Ovary (tissue), 9 donors: ENCODE measurements around the gene LYPD8. TPM values are rescaled to one million over a fixed set of nuclear protein-coding genes. Genes with fewer than 3 reads are reported as not detected.
"Not testable (repeated sequence)": the region's sequence is repeated elsewhere in the genome, so short reads cannot be mapped to it uniquely, and the experiment has no call there.

Experiments
- DNase-seq, 5 donors: peaks; one replicate each; pipeline ENCODE4 v3.0.0-alpha.2; 2019 to 2020
- H3K27ac ChIP-seq, 2 donors: fragments of 200-600 bp; one replicate each; pipeline versions ENCODE4 v1.5.1 to v1.8.0; 2019 to 2022
- H3K27me3 ChIP-seq: fragments of 200-600 bp; one replicate; pipeline ENCODE4 v1.8.0; 2022
- H3K36me3 ChIP-seq: fragments of 200-600 bp; sonication (generic); one replicate; pipeline ENCODE4 v1.5.1; 2019
- H3K4me1 ChIP-seq: one replicate; pipeline ENCODE4 v1.8.1; 2013; ENCODE audit warnings: mild to moderate bottlenecking, moderate library complexity; ENCODE audit not compliant: insufficient read depth
- H3K4me3 ChIP-seq: fragments of 200-600 bp; sonication (generic); one replicate; pipeline ENCODE4 v1.5.1; 2017
- H3K9me3 ChIP-seq, 2 donors: fragments of 200-600 bp in 1 of 2; sonication (generic) in 1 of 2; one replicate each; pipeline versions ENCODE4 v1.5.1 to v1.8.1; 2013 to 2019; ENCODE audit warnings: mild to moderate bottlenecking in 1 of 2, moderate library complexity in 1 of 2
- EP300 ChIP-seq: sonication (generic); formaldehyde crosslinking; IDR thresholded peaks from one replicate; pipeline ENCODE4 v1.6.1; 2017; ENCODE audit warnings: antibody characterized with exemption
- POLR2A ChIP-seq: fragments of 450-650 bp; IDR thresholded peaks from one replicate; pipeline ENCODE4 v1.6.1; 2017; ENCODE audit warnings: antibody characterized with exemption, mild to moderate bottlenecking, moderate library complexity
- WGBS, 3 donors: extraction: QIAGEN DNeasy Blood & Tissue Kit in 1 of 3; methylation state at CpG; one replicate each; pipeline versions ENCODE4 v1.1.5 to v1.1.7; 2013 to 2017; 5-methylcytosine and 5-hydroxymethylcytosine counted together
- intact Hi-C, 4 donors: fragments of 100-400 bp; cut with DNase I; formaldehyde crosslinking; loops; one replicate each; pipeline versions ENCODE4 v1.11.0 to v1.15.1; 2022 to 2023
- polyA plus RNA-seq, 2 donors: library from polyadenylated mRNA; stranded (reverse); fragments of 200-250 nt in 1 of 2; fragments of 350-450 nt in 1 of 2; fragmentation: Illumina TruSeq in 1 of 2; extraction: RNeasy Lipid Tissue Mini Kit (QIAGEN cat#74804) in 1 of 2; gene quantifications; one replicate each; pipeline ENCODE4 v1.2.3, GENCODE V29; 2013 to 2014
- total RNA-seq, 7 donors: library from RNA; depleted of rRNA in 2 of 7; stranded (reverse); fragments of >200 nt in 2 of 7; fragmentation: NEBNext Ultra II Directional in 3 of 7; extraction: Animal tissue kit (Norgen Biotek cat#: 25700) in 3 of 7; gene quantifications; one replicate each; pipeline versions ENCODE4 v1.1.0 to v1.2.4, GENCODE V29; 2016 to 2023
- TF ChIP-seq, protein P1 (sequence below), 3 donors: fragments of 450-650 bp in 2 of 3; fragments of 200-600 bp in 1 of 3; IDR thresholded peaks; one replicate each; pipeline versions ENCODE4 v1.5.1 to v1.8.0; 2016 to 2022; ENCODE audit warnings: antibody characterized with exemption in 3 of 3, mild to moderate bottlenecking in 1 of 3
- donor health status: DM: no; HTN: no; CAD: no; lungs with moderate emphysema.
- donor health status: DM: no; HTN: no; CAD: no.
- donor health status: Bipolar disorder and iron deficiency.
- donor health status: DM: yes; HTN: yes; CAD: no.
- donor health status: DM: no; HTN: no; CAD: no.
- donor health status: DM: yes; HTN: yes; CAD: no.

LYPD8 gene
- total and polyA plus RNA-seq, 9 donors = 0.24 TPM; not detected in 8

DNA sequence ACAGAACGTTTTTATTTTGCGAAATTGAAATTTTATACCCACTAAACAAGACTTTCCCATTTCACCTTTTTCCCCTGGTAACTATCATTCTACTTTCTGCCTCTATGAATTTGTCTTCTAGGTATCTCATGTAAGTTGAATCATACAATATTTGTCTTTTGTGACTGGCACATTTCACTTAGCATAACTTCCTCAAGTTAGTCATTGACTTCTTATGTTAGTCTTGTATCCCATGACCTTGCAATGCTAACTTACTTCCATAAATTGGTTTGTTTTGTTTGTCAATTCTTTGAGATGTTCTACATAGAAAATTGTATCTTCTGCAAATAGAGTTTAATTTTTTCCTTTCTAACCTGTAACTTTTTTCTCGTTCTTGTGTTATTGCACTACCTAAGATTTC lies 43.2 kb upstream of the LYPD8 start:
- H3K9me3 ChIP-seq = no peaks in the 10 kb centered on the region
- no peaks in the 10 kb centered on the region for H3K36me3 ChIP-seq
- H3K27me3 ChIP-seq = no peaks in the 10 kb centered on the region
- TF ChIP-seq EP300 = no peak
- no peak for TF ChIP-seq POLR2A
- TF ChIP-seq, protein P1, sequence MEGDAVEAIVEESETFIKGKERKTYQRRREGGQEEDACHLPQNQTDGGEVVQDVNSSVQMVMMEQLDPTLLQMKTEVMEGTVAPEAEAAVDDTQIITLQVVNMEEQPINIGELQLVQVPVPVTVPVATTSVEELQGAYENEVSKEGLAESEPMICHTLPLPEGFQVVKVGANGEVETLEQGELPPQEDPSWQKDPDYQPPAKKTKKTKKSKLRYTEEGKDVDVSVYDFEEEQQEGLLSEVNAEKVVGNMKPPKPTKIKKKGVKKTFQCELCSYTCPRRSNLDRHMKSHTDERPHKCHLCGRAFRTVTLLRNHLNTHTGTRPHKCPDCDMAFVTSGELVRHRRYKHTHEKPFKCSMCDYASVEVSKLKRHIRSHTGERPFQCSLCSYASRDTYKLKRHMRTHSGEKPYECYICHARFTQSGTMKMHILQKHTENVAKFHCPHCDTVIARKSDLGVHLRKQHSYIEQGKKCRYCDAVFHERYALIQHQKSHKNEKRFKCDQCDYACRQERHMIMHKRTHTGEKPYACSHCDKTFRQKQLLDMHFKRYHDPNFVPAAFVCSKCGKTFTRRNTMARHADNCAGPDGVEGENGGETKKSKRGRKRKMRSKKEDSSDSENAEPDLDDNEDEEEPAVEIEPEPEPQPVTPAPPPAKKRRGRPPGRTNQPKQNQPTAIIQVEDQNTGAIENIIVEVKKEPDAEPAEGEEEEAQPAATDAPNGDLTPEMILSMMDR (IDR thresholded peaks at IDR 0.05) = no peak
- no peaks in the 10 kb centered on the region for H3K4me1 ChIP-seq
- WGBS, 3 donors = 78 to 82% (median 80%) methylated on average over 3 of the region's 3 CpGs
- intact Hi-C loops = no loop called here
- no peak overlapping the region for H3K4me3 ChIP-seq
- H3K27ac ChIP-seq = no peak overlapping the region
- DNase-seq = no peak

DNA sequence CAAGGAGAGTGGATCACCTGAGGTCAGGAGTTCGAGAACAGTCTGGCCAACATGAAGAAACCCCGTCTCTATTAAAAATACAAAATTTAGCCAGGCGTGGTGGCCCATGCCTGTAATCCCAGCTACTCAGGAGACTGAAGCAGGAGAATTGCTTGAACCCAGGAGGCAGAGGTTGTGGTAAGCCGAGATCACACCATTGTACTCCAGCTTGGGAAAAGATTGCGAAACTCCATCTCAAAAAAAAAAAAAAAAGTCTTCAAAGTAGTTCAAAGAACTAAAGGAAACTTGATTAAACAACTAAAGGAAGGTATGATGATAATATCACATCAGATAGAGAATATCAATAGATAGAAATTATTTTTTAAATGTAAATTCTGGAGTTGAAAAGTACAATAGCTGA lies 39.1 kb upstream of the LYPD8 start:
- 78 to 87% (median 80%) methylated on average over 5 of the region's 5 CpGs for WGBS, 3 donors
- H3K27ac ChIP-seq, H3K27me3 ChIP-seq, intact Hi-C loops, H3K36me3 ChIP-seq, H3K9me3 ChIP-seq, H3K4me3 ChIP-seq, DNase-seq, H3K4me1 ChIP-seq: not testable (repeated sequence)

DNA sequence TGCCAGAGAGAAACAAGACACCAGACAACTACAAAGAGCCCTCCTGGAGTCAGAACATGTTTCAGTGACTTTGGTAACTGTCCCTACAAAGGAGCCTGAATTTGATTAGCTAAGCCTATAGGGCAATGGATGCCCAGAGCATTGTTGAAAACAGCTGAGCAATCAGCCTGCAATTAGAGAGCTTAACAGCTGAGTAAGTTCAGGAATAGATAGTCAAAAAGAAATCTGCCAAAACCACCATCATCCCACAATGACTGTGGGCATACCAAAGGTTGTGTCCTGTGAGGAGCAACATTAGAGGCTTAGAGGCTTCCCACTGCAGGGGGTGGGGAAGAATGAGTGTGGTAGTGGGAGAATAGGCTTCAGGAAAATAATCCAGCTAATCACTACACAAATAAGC lies 38.0 kb upstream of the LYPD8 start:
- TF ChIP-seq EP300 (no peak), POLR2A (no peak)
- TF ChIP-seq, protein P1 (IDR thresholded peaks at IDR 0.05) = no peak
- H3K36me3 ChIP-seq = no peaks in the 10 kb centered on the region
- no peaks in the 10 kb centered on the region for H3K9me3 ChIP-seq
- DNase-seq = no peak
- no peaks in the 10 kb centered on the region for H3K27me3 ChIP-seq
- no peaks in the 10 kb centered on the region for H3K4me1 ChIP-seq
- intact Hi-C loops = no loop called here
- no peak overlapping the region for H3K27ac ChIP-seq
- H3K4me3 ChIP-seq = no peak overlapping the region

DNA sequence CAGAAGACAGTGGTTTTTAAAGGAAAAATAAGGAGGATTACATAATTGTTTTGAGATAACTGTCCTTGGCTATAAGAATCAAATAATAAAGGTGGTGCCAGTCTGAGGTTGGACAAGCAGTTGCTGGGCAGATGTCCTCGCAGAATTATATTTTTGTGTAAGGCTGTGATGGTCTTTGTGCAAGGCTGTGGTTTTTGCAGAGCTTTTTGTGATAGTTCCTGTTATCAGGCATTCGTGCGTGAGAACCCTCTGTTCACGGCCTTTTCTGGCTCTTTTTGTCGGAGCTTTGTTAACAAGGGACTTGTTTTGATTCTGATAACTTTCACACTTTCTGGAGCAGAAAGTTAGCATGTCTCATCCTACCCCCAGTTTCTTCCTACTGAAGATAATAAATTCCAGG lies 36.8 kb upstream of the LYPD8 start:
- DNase-seq = no peak
- H3K27ac ChIP-seq = no peak overlapping the region
- no peaks in the 10 kb centered on the region for H3K4me1 ChIP-seq
- no peak overlapping the region for H3K4me3 ChIP-seq
- H3K9me3 ChIP-seq = no peaks in the 10 kb centered on the region
- TF ChIP-seq EP300 = no peak
- H3K36me3 ChIP-seq = no peaks in the 10 kb centered on the region
- H3K27me3 ChIP-seq = no peaks in the 10 kb centered on the region
- 60 to 79% (median 71%) methylated on average over 5 of the region's 5 CpGs for WGBS, 3 donors
- intact Hi-C loops = no loop called here

DNA sequence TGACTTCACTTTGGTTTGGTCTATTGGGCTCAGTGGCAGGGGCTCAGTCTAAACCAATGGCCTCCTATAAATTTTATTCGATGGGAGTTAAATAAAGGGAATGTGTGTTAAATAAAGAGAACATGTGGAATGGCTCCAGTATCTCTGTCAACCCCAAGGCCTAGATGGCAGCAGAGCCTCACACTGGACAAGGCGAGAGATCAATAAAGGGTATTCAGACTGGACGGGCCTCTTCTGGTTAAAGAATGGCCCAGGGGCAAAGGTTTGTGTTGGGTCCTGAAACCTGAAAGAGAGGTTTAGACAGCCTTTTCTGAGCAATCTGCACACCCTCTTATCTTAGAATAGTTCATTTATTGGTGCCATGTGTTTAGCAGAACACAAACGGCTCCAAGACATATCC lies 35.5 kb upstream of the LYPD8 start:
- no peak for DNase-seq
- H3K36me3 ChIP-seq = no peaks in the 10 kb centered on the region
- TF ChIP-seq POLR2A (no peak), EP300 (no peak)
- TF ChIP-seq, protein P1 (IDR thresholded peaks at IDR 0.05) = no peak
- intact Hi-C loops = no loop called here
- H3K27ac ChIP-seq = no peak overlapping the region
- no peaks in the 10 kb centered on the region for H3K4me1 ChIP-seq
- H3K4me3 ChIP-seq = no peak overlapping the region
- WGBS, 3 donors = 80 to 89% (median 86%) methylated on average over 4 of the region's 4 CpGs
- H3K9me3 ChIP-seq = no peaks in the 10 kb centered on the region
- no peaks in the 10 kb centered on the region for H3K27me3 ChIP-seq

DNA sequence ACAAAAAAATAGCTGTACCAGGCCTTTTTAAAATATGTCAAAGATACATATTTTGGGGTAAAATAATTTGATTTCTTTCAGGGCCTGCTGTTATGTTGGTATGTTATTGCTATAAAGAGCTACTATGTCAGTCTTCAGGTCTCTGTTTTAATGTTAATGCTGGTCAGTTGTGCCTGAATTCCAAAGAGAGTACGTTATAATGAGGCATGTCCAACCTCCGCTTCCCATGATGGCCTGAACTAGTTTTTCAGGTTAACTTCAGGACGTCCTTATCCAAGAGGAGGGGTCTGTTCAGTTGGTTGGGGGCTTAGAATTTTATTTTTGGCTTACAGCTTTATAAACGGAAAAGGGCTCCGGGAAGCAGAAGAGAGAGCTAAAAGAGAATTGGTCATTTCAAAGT lies 34.9 kb upstream of the LYPD8 start:
- intact Hi-C loops = no loop called here
- Histone ChIP-seq H3K4me1 (no peaks in the 10 kb centered on the region), H3K4me3 (no peak overlapping the region), H3K36me3 (no peaks in the 10 kb centered on the region), H3K9me3 (no peaks in the 10 kb centered on the region), H3K27ac (no peak overlapping the region), H3K27me3 (no peaks in the 10 kb centered on the region)
- no peak for DNase-seq
- TF ChIP-seq POLR2A (no peak), EP300 (no peak)
- TF ChIP-seq, protein P1 (IDR thresholded peaks at IDR 0.05) = no peak
- WGBS, 3 donors = 77 to 81% (median 80%) methylated on average over 5 of the region's 5 CpGs

DNA sequence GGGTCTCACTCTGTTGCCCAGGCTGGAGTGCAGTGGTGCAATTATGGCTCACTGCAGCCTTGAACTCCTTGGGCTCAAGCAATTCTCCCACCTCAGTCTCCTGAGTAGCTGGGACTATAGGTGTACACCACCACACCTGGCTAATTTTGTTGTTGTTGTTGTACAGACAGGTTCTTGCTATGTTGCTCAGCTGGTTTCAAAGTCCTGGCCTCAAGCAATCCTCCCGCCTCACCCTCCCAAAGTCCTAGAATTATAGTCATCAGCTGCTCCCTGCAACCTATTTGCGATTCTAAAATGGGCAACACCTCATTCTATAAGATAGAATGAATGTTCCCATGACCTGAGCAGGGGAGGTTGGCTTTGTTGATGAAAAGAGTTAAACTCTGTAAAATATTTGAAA lies 33.8 kb upstream of the LYPD8 start:
- intact Hi-C loops, H3K4me1 ChIP-seq, H3K4me3 ChIP-seq, H3K9me3 ChIP-seq, H3K27ac ChIP-seq, H3K27me3 ChIP-seq, DNase-seq, H3K36me3 ChIP-seq: not testable (repeated sequence)
- WGBS, 3 donors = 56 to 80% (median 70%) methylated on average over 2 of the region's 2 CpGs
